ENCODE measurements around the gene ABLIM1. TPM values are rescaled to one million over a fixed set of nuclear protein-coding genes. Genes with fewer than 3 reads are reported as not detected.

ABLIM1 gene
- total and polyA plus RNA-seq, 2 experiments from 2014 or later = 21.9 to 45.1 TPM

GRCh38 chr10:114635101-114635500, 23.0 kb downstream of the ABLIM1 start (continued):
- TF ChIP-seq ZNF462 (CRISPR knock-in tag; IDR thresholded peaks at IDR 0.05) (no peak), REST (IDR thresholded peaks at IDR 0.05; ENCODE audit: unreplicated experiment) (no peak), ZNF331 (CRISPR knock-in tag; IDR thresholded peaks at IDR 0.05; ENCODE audit: low read depth) (no peak), JUNB (IDR thresholded peaks at IDR 0.05; ENCODE audit: unreplicated experiment) (no peak), EZH2phosphoT487 (IDR thresholded peaks at IDR 0.05; ENCODE audit: unreplicated experiment) (no peak), ETS1 (IDR thresholded peaks at IDR 0.05) (no peak)
